OCI-LY7 (cell line): Measurements from ENCODE around the gene KCNRG. TPM values are rescaled to one million over a fixed set of nuclear protein-coding genes. Genes with fewer than 3 reads are reported as not detected.

Experiments
- Bru-seq: library from RNA; stranded (reverse); fragments of 400-500 nt; gene quantifications from one replicate; lab custom pipeline; 2021; lab: Mats Ljungman, UMichigan
- BruChase-seq, 2 experiments: library from RNA; stranded (reverse); fragments of 400-500 nt; gene quantifications; one replicate each; lab custom pipeline; 2021; lab: Mats Ljungman, UMichigan
- BruUV-seq: library from RNA; stranded (reverse); fragments of 400-500 nt; replicated peaks from 2 replicates; lab custom pipeline; 2021; lab: Mats Ljungman, UMichigan
- CTCF ChIA-PET: fragments of 300-600 bp; sonication (Branson Sonifier 250); formaldehyde crosslinking; loops from one replicate; lab custom pipeline; 2022; ENCODE audit warnings: antibody characterized with exemption; ENCODE audit not compliant: unreplicated experiment; lab: Charles Lee
- POLR2A ChIA-PET: fragments of 300-600 bp; sonication (Branson Sonifier 250); formaldehyde crosslinking; loops from one replicate; lab custom pipeline; 2022; ENCODE audit warnings: antibody characterized with exemption; lab: Charles Lee
- DNase-seq: peaks from one replicate; pipeline ENCODE4 v3.0.0-alpha.2; 2015; ENCODE audit warnings: low spot score
- H2AFZ ChIP-seq: fragments of 200-600 bp; sonication (generic), shearing (Covaris generic); 2 replicates; pipeline ENCODE4 v1.6.1; 2014; ENCODE audit warnings: mild to moderate bottlenecking, antibody characterized with exemption, low read length, moderate library complexity
- H3K27ac ChIP-seq: fragments of 200-600 bp; sonication (generic); 2 replicates; pipeline ENCODE4 v1.5.1; 2014; ENCODE audit warnings: mixed run types, low read depth, mild to moderate bottlenecking, moderate library complexity, low read length, inconsistent platforms; ENCODE audit not compliant: poor library complexity, severe bottlenecking
- H3K36me3 ChIP-seq: fragments of 200-600 bp; sonication (generic); 2 replicates; pipeline ENCODE4 v1.6.1; 2014; ENCODE audit warnings: mild to moderate bottlenecking, antibody characterized with exemption, low read length, moderate library complexity, mixed read lengths; ENCODE audit not compliant: insufficient read depth
- H3K4me1 ChIP-seq: fragments of 200-600 bp; sonication (generic); 2 replicates; pipeline ENCODE4 v1.5.1; 2014; ENCODE audit warnings: mild to moderate bottlenecking, low read length; ENCODE audit not compliant: insufficient read depth, poor library complexity, severe bottlenecking
- H3K4me2 ChIP-seq: fragments of 200-600 bp; sonication (generic); 2 replicates; pipeline ENCODE4 v1.6.1; 2014; ENCODE audit warnings: mild to moderate bottlenecking, low read length
- H3K4me3 ChIP-seq: fragments of 200-600 bp; sonication (generic); 2 replicates; pipeline ENCODE4 v1.5.1; 2014; ENCODE audit warnings: mild to moderate bottlenecking, low read depth, low read length; ENCODE audit not compliant: poor library complexity, severe bottlenecking
- H3K79me2 ChIP-seq: fragments of 200-600 bp; sonication (generic); 2 replicates; pipeline ENCODE4 v1.6.1; 2016; ENCODE audit warnings: low read depth, mild to moderate bottlenecking, low read length, moderate library complexity, mixed read lengths; ENCODE audit not compliant: insufficient read depth
- H3K9me2 ChIP-seq: fragments of 200-600 bp; sonication (generic); 2 replicates; pipeline ENCODE4 v1.6.1; 2016; ENCODE audit warnings: mild to moderate bottlenecking, low read length, mixed read lengths; ENCODE audit not compliant: insufficient read depth
- H3K9me3 ChIP-seq: fragments of 200-600 bp; sonication (generic); 2 replicates; pipeline ENCODE4 v1.6.1; 2014; ENCODE audit warnings: mild to moderate bottlenecking, mixed run types, low read length, mixed read lengths
- H4K20me1 ChIP-seq: fragments of 200-600 bp; sonication (generic); 2 replicates; pipeline ENCODE4 v1.6.1; 2014; ENCODE audit warnings: mild to moderate bottlenecking, antibody characterized with exemption, low read length, moderate library complexity, mixed read lengths; ENCODE audit not compliant: insufficient read depth
- CTCF ChIP-seq: fragments of 200-600 bp; sonication (generic); conservative IDR thresholded peaks from 2 replicates; pipeline ENCODE4 v1.5.1; 2014; ENCODE audit warnings: mild to moderate bottlenecking, antibody characterized with exemption, low read length, moderate library complexity, mixed read lengths
- EZH2phosphoT487 ChIP-seq: fragments of 200-600 bp; sonication (generic); IDR thresholded peaks from 2 replicates; pipeline ENCODE4 v1.6.1; 2018; ENCODE audit warnings: low read depth, borderline replicate concordance, mild to moderate bottlenecking, mixed run types, antibody characterized with exemption, low read length, moderate library complexity, mixed read lengths
- intact Hi-C: fragments of 100-400 bp; cut with micrococcal nuclease; formaldehyde crosslinking; loops from one replicate; pipeline ENCODE4 v1.10.0; 2022; ENCODE audit not compliant: unreplicated experiment
- long read RNA-seq: library from polyadenylated mRNA; stranded (forward); transcript quantifications from one replicate; pipeline ENCODE4 v2.0.0, GENCODE V29; 2022
- total RNA-seq, 2 experiments: library from RNA; depleted of rRNA in 1 of 2; stranded (reverse); fragments of >200 nt in 1 of 2; shearing (Covaris generic) in 1 of 2; gene quantifications; 2 replicates each; pipeline ENCODE4 v1.2.3, GENCODE V29; 2014 to 2022

Gene KCNRG
- total RNA-seq (2014; rRNA removed; shearing (Covaris generic)) (0.28 TPM in 1 of 2 replicates, not detected in the other), total RNA-seq (2022) (not detected in 2 replicates), Bru-seq, nascent RNA (percentile 43 among the genes with signal in this experiment), BruChase-seq, experiment 1, labeled RNA remaining after a 6-hour chase (percentile 26 among the genes with signal in this experiment), BruChase-seq, experiment 2, labeled RNA remaining after a 2-hour chase (percentile 42 among the genes with signal in this experiment)
- long read RNA-seq, partial matches to known transcripts: 0 of 1 reads
- long read RNA-seq, other reads (novel, unspliced or antisense): 1 of 1 reads

- no peaks in the 10 kb centered on the region for H3K9me2 ChIP-seq
- H3K79me2 ChIP-seq: no peaks in the 10 kb centered on the region; the same call in 1 of the 2 replicates
- no peak within 1 kb of the TSS for H2AFZ ChIP-seq
- H3K36me3 ChIP-seq: peaks cover 89% of the 10 kb centered on the region
- ChIA-PET POLR2A (no interaction called here), CTCF (no interaction called here)
- BruUV-seq: TSS peak; percentile 1
- H3K4me2 ChIP-seq: no peak within 1 kb of the TSS
- no peak for DNase-seq
- intact Hi-C loops: no loop called here
- H4K20me1 ChIP-seq: no peaks in the 10 kb centered on the region
- no peak within 1 kb of the TSS for H3K4me3 ChIP-seq
- no peaks in the 10 kb centered on the region for H3K9me3 ChIP-seq
- H3K27ac ChIP-seq: no peak within 1 kb of the TSS
- no peak for TF ChIP-seq CTCF
- no peak for TF ChIP-seq EZH2phosphoT487
- H3K4me1 ChIP-seq: no peaks in the 10 kb centered on the region
These were observed at the start of gene KCNRG for GRCh38 chr13:50015258-50015657. KCNRG (plus strand) TSS chr13:50015444; CDS start chr13:50015494, 50 bp downstream.

GRCh38 chr13:49967456-49967855 is 47.8 kb upstream of the KCNRG start:
- H3K36me3 ChIP-seq: peaks cover 54% of the 10 kb centered on the region
- no peak overlapping the region for H3K4me3 ChIP-seq
- H4K20me1 ChIP-seq: no peaks in the 10 kb centered on the region
- no peaks in the 10 kb centered on the region for H3K79me2 ChIP-seq
- intact Hi-C loops: no loop called here
- H3K9me2 ChIP-seq: no peaks in the 10 kb centered on the region
- no peak overlapping the region for H3K27ac ChIP-seq
- TF ChIP-seq EZH2phosphoT487 (no peak), CTCF (no peak)
- H3K4me1 ChIP-seq: no peaks in the 10 kb centered on the region
- no peak overlapping the region for H3K4me2 ChIP-seq
- POLR2A ChIA-PET: interaction anchor here (0.6 kb wide), 1 partner anchor 68 kb away, joined by 4 read pairs; no protein-coding TSS in a partner anchor
- no peak overlapping the region for H2AFZ ChIP-seq
- no TSS peak for BruUV-seq
- no peak for DNase-seq
- CTCF ChIA-PET: no interaction called here
- peaks cover 24% of the 10 kb centered on the region; the same call in 1 of the 2 replicates for H3K9me3 ChIP-seq

GRCh38 chr13:49972709-49973108 is 42.5 kb upstream of the KCNRG start:
- BruUV-seq: no TSS peak
- POLR2A ChIA-PET: interaction anchor here (0.7 kb wide), 1 partner anchor 45 kb away, joined by 3 read pairs; no protein-coding TSS in a partner anchor
- intact Hi-C loops: no loop called here

More at GRCh38 chr13:49972709-49973108, 42.5 kb upstream of the KCNRG start:
- no peak overlapping the region for H2AFZ ChIP-seq
- no peak for TF ChIP-seq CTCF
- TF ChIP-seq EZH2phosphoT487: no peak
- H3K27ac ChIP-seq: no peak overlapping the region
- H3K4me3 ChIP-seq: no peak overlapping the region
- DNase-seq: no peak
- H3K9me3 ChIP-seq: peaks cover 5% of the 10 kb centered on the region; the same call in 1 of the 2 replicates
- H4K20me1 ChIP-seq: no peaks in the 10 kb centered on the region
- CTCF ChIA-PET: no interaction called here
- no peak overlapping the region for H3K4me2 ChIP-seq
- no peaks in the 10 kb centered on the region for H3K79me2 ChIP-seq
- peaks cover 36% of the 10 kb centered on the region for H3K36me3 ChIP-seq
- peaks cover 8% of the 10 kb centered on the region for H3K4me1 ChIP-seq
- no peaks in the 10 kb centered on the region for H3K9me2 ChIP-seq
